GM19043 (cell line): ENCODE results near the gene ZSWIM8.
"Not testable (repeated sequence)": the region's sequence is repeated elsewhere in the genome, so short reads cannot be mapped to it uniquely, and the experiment has no call there.

Experiments
- ATAC-seq: cut with Tn5 transposase; IDR thresholded peaks from one replicate; pipeline ENCODE4 v1.9.1; 2021; ENCODE audit warnings: low read depth; ENCODE audit not compliant: unreplicated experiment

The ZSWIM8 gene

GRCh38 chr10:73812657-73813056 is 27.3 kb downstream of the ZSWIM8 start:
- ATAC-seq: no peak

GRCh38 chr10:73813333-73813732 is 27.9 kb downstream of the ZSWIM8 start:
- no peak for ATAC-seq

- ATAC-seq: no peak
Observed at GRCh38 chr10:73814276-73814895, 29.0 kb downstream of the ZSWIM8 start.

- no peak for ATAC-seq
Observed at GRCh38 chr10:73814896-73815718, 29.7 kb downstream of the ZSWIM8 start.

GRCh38 chr10:73815719-73816030 is 30.3 kb downstream of the ZSWIM8 start:
- ATAC-seq: no peak

- no peak for ATAC-seq
Observed at GRCh38 chr10:73816917-73817729, 31.7 kb downstream of the ZSWIM8 start.

GRCh38 chr10:73817826-73818225 is 32.4 kb downstream of the ZSWIM8 start:
- ATAC-seq: no peak

GRCh38 chr10:73818402-73818801 is 33.0 kb downstream of the ZSWIM8 start:
- no peak for ATAC-seq

GRCh38 chr10:73819081-73819480 is 33.7 kb downstream of the ZSWIM8 start:
- no peak for ATAC-seq

GRCh38 chr10:73819513-73820093 is 34.2 kb downstream of the ZSWIM8 start:
- no peak for ATAC-seq

GRCh38 chr10:73823391-73823790 is 38.0 kb downstream of the ZSWIM8 start:
- no peak for ATAC-seq

GRCh38 chr10:73824146-73824725 is 38.8 kb downstream of the ZSWIM8 start:
- ATAC-seq: no peak

GRCh38 chr10:73827346-73828089 is 42.1 kb downstream of the ZSWIM8 start:
- no peak for ATAC-seq

GRCh38 chr10:73828161-73828560 is 42.8 kb downstream of the ZSWIM8 start:
- no peak for ATAC-seq

- ATAC-seq: not testable (repeated sequence)
Observed at GRCh38 chr10:73829090-73829489, 43.7 kb downstream of the ZSWIM8 start.

- ATAC-seq: no peak
Observed at GRCh38 chr10:73836427-73836980, 51.1 kb downstream of the ZSWIM8 start.

- ATAC-seq: no peak
Observed at GRCh38 chr10:73837072-73837471, 51.7 kb downstream of the ZSWIM8 start.

- no peak for ATAC-seq
Observed at GRCh38 chr10:73838008-73838567, 52.7 kb downstream of the ZSWIM8 start.

- ATAC-seq: no peak
Observed at GRCh38 chr10:73838827-73839226, 53.4 kb downstream of the ZSWIM8 start.
